OCI-LY3 (cell line): Measurements from ENCODE around the gene QDPR.

ENCODE experiments used
- H2AFZ ChIP-seq: fragments of 200-600, 300-600 bp; shearing (Covaris generic); 2 replicates; pipeline ENCODE4 v1.6.0; 2014; ENCODE audit warnings: antibody characterized with exemption, low read depth, low read length
- H3K27ac ChIP-seq: fragments of 200-600, 300-600 bp; sonication (generic); 2 replicates; pipeline ENCODE4 v1.5.1; 2014; ENCODE audit warnings: mild to moderate bottlenecking, low read length, moderate library complexity, mixed read lengths
- H3K27me3 ChIP-seq: fragments of 200-600, 300-600 bp; sonication (generic); 2 replicates; pipeline ENCODE4 v1.6.1; 2014; ENCODE audit warnings: low read depth, low read length, mixed read lengths
- H3K36me3 ChIP-seq: fragments of 200-600, 300-600 bp; sonication (generic); replicated peaks from 2 replicates; pipeline ENCODE3; 2014; ENCODE audit warnings: low read depth, low read length, mixed read lengths
- H3K4me1 ChIP-seq: fragments of 300-600, 200-600 bp; sonication (generic); 2 replicates; pipeline ENCODE4 v1.6.1; 2014; ENCODE audit warnings: low read length, mixed read lengths
- H3K4me2 ChIP-seq: fragments of 200-600, 300-600 bp; sonication (generic); 2 replicates; pipeline ENCODE4 v1.6.1; 2014; ENCODE audit warnings: low read length, mixed read lengths
- H3K4me3 ChIP-seq: fragments of 300-600, 200-600 bp; sonication (generic); 2 replicates; pipeline ENCODE4 v1.5.1; 2014; ENCODE audit warnings: antibody characterized with exemption, mild to moderate bottlenecking, low read length, moderate library complexity
- H3K79me2 ChIP-seq: fragments of 300-600, 200-600 bp; shearing (Covaris generic); 2 replicates; pipeline ENCODE4 v1.6.1; 2014; ENCODE audit warnings: mild to moderate bottlenecking, low read length, mixed read lengths
- H3K9ac ChIP-seq: fragments of 300-600, 200-600 bp; shearing (Covaris generic); 2 replicates; pipeline ENCODE4 v1.6.0; 2014; ENCODE audit warnings: mild to moderate bottlenecking, low read length, moderate library complexity
- H3K9me3 ChIP-seq: fragments of 200-600, 300-600 bp; shearing (Covaris generic); 2 replicates; pipeline ENCODE4 v1.6.1; 2014; ENCODE audit warnings: low read length, mixed read lengths; ENCODE audit not compliant: insufficient read depth
- H4K20me1 ChIP-seq: fragments of 200-600, 300-600 bp; sonication (generic); 2 replicates; pipeline ENCODE4 v1.6.1; 2016; ENCODE audit warnings: low read length, mixed read lengths; ENCODE audit not compliant: insufficient read depth
- EZH2phosphoT487 ChIP-seq: fragments of 200-600 bp; shearing (Covaris generic); IDR thresholded peaks from 2 replicates; pipeline ENCODE4 v1.6.1; 2018; ENCODE audit warnings: antibody characterized with exemption, mixed run types, low read depth
- TF ChIP-seq, protein P1 (sequence below): fragments of 200-600, 300-600 bp; sonication (generic); IDR thresholded peaks from 2 replicates; pipeline ENCODE4 v1.5.1; 2014; ENCODE audit warnings: antibody characterized with exemption, low read length, low read depth

QDPR gene

DNA sequence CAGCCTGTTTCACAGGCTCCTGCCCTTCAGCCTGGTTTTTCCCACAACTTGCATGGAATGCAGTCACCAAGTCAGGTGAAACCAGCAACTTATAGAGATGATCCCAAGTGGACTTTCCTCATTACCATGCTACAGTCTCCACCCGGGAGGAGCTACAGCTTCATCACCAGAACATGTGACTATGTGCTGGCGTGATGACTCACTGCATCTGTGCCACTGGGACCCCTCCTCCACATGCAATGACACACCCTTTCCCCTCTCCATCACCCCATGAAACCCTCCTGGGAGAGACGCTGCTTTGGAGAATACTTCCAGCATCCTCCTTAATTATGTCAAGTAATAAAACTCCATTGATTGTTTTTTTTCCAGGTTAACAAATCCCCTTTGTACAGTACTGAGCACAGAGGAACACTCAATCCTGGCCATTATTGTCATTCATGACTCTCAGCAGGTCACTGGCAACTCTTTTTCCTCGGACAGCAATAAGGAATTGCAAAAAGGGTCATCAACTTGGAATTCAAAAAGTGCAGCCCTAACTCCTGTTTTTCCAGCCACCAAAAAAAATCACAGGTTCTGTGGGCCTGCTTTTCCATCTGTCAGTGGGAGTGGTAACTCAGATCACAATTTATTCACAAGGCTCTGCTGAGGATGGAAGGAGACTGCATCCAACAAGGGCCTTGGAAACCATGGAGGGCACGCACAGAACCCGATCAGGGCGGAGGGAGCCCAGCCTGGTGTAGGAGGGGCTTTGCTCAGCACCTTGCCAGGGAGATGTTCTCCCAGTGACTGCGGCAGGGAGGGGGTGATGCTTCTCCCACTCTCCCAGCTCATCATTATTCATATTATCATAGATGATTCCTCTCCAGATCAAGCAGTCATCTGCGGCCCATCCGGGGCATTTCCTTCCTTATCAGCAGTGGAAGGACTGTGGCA lies 17.4 kb downstream of the QDPR start:
- no peaks in the 10 kb centered on the region for H3K79me2 ChIP-seq
- H2AFZ ChIP-seq, result no peak overlapping the region
- H3K9me3 ChIP-seq, result no peaks in the 10 kb centered on the region
- no peak overlapping the region for H3K4me3 ChIP-seq
- no peak overlapping the region for H3K9ac ChIP-seq
- no peak overlapping the region for H3K27ac ChIP-seq
- H3K4me2 ChIP-seq, result no peak overlapping the region
- peaks cover 12% of the 10 kb centered on the region for H3K4me1 ChIP-seq
- no peaks in the 10 kb centered on the region; the same call in 1 of the 2 replicates for H4K20me1 ChIP-seq
- TF ChIP-seq EZH2phosphoT487, result no peak
- TF ChIP-seq, protein P1, sequence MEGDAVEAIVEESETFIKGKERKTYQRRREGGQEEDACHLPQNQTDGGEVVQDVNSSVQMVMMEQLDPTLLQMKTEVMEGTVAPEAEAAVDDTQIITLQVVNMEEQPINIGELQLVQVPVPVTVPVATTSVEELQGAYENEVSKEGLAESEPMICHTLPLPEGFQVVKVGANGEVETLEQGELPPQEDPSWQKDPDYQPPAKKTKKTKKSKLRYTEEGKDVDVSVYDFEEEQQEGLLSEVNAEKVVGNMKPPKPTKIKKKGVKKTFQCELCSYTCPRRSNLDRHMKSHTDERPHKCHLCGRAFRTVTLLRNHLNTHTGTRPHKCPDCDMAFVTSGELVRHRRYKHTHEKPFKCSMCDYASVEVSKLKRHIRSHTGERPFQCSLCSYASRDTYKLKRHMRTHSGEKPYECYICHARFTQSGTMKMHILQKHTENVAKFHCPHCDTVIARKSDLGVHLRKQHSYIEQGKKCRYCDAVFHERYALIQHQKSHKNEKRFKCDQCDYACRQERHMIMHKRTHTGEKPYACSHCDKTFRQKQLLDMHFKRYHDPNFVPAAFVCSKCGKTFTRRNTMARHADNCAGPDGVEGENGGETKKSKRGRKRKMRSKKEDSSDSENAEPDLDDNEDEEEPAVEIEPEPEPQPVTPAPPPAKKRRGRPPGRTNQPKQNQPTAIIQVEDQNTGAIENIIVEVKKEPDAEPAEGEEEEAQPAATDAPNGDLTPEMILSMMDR, result no peak
- H3K36me3 ChIP-seq, result peaks cover 28% of the 10 kb centered on the region
- no peaks in the 10 kb centered on the region for H3K27me3 ChIP-seq

DNA sequence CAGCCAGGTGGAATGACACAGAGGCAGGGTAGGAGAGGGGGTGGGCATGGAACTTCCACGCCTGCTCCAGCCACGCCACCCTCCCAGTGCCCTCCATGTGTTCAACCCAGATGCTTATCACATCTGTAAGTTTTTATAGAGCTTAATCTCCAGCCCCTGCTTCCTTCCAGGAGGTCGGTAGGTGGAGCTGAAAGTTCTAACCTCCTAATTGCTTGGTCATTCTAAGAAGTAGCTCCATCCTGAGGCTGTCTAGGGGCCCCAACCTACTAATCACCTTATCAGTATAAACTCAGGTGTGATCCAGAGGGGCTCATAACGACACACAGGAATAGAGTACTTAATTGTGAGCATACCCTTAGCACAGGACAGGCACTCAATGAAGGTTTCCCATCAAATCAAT lies 18.3 kb downstream of the QDPR start:
- TF ChIP-seq, protein P1, result no peak
- no peak for TF ChIP-seq EZH2phosphoT487
- H3K9ac ChIP-seq, result no peak overlapping the region
- no peaks in the 10 kb centered on the region for H3K9me3 ChIP-seq
- no peak overlapping the region for H3K4me3 ChIP-seq
- no peak overlapping the region for H3K27ac ChIP-seq
- H3K27me3 ChIP-seq, result no peaks in the 10 kb centered on the region
- no peaks in the 10 kb centered on the region for H3K79me2 ChIP-seq
- H3K36me3 ChIP-seq, result peaks cover 36% of the 10 kb centered on the region
- H3K4me2 ChIP-seq, result no peak overlapping the region
- H2AFZ ChIP-seq, result no peak overlapping the region
- H3K4me1 ChIP-seq, result peaks cover 13% of the 10 kb centered on the region
- H4K20me1 ChIP-seq, result no peaks in the 10 kb centered on the region; the same call in 1 of the 2 replicates

DNA sequence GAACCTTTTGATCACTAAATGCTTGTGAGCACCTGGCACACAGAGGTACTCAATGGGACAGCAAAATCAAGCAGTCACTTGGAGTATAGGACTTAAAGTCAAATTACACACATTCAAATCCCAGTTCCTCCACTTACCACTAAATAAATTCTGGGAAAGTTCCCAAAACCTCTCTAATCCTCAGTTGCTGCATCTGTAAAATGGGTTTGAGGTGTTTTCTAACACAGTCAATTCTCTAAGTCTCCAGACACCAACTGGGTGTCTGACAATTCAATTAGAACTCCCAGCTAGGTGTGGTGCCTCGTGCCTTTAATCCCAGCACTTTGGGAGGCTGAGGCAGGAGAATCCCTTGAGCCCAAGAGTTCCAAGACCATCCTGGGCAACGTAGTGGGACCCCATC lies 19.0 kb downstream of the QDPR start:
- no peak overlapping the region for H3K4me2 ChIP-seq
- peaks cover 35% of the 10 kb centered on the region for H3K36me3 ChIP-seq

More for the DNA sequence above, 19.0 kb downstream of the QDPR start:
- no peaks in the 10 kb centered on the region for H3K79me2 ChIP-seq
- no peaks in the 10 kb centered on the region; the same call in 1 of the 2 replicates for H4K20me1 ChIP-seq
- no peak overlapping the region for H3K9ac ChIP-seq
- H3K4me3 ChIP-seq, result no peak overlapping the region
- H3K27ac ChIP-seq, result no peak overlapping the region
- TF ChIP-seq, protein P1, result no peak
- no peak for TF ChIP-seq EZH2phosphoT487
- peaks cover 13% of the 10 kb centered on the region for H3K4me1 ChIP-seq
- H3K9me3 ChIP-seq, result no peaks in the 10 kb centered on the region
- no peaks in the 10 kb centered on the region for H3K27me3 ChIP-seq
- H2AFZ ChIP-seq, result no peak overlapping the region
